Activated T-helper 17 cell treated with anti-CD3 and anti-CD28 coated beads, Interleukin-2, amount 50 U/mL, for 72 hours (primary cell): ENCODE measurements around the gene OTUB2. TPM values are rescaled to one million over a fixed set of nuclear protein-coding genes. Genes with fewer than 3 reads are reported as not detected.

Experiments
- ATAC-seq: fragments of 150-1000 bp; cut with Tn5 transposase; replicated peaks from 2 replicates; pipeline ENCODE4 v1.10.0; 2021; ENCODE audit warnings: mild to moderate bottlenecking, moderate library complexity
- H3K27ac Mint-ChIP-seq: one replicate; pipeline ENCODE4 v1.8.0; 2022; ENCODE audit warnings: mixed read lengths
- H3K27me3 Mint-ChIP-seq: one replicate; pipeline ENCODE4 v1.8.0; 2022; ENCODE audit warnings: mixed read lengths
- H3K36me3 Mint-ChIP-seq: one replicate; pipeline ENCODE4 v1.8.0; 2022; ENCODE audit warnings: low read depth, mild to moderate bottlenecking, mixed read lengths
- H3K4me1 Mint-ChIP-seq: one replicate; pipeline ENCODE4 v1.8.0; 2022; ENCODE audit warnings: mixed read lengths
- H3K4me3 Mint-ChIP-seq: one replicate; pipeline ENCODE4 v1.8.0; 2022; ENCODE audit warnings: mild to moderate bottlenecking, mixed read lengths
- H3K9me3 Mint-ChIP-seq: one replicate; pipeline ENCODE4 v1.8.0; 2022; ENCODE audit warnings: mixed read lengths
- total RNA-seq, 2 donors: library from RNA; stranded (reverse); gene quantifications; one replicate each; pipeline ENCODE4 v1.2.3, GENCODE V29; 2022

The OTUB2 gene
- total RNA-seq, 2 donors from 2014 or later, result 6.3 to 11.0 TPM

DNA sequence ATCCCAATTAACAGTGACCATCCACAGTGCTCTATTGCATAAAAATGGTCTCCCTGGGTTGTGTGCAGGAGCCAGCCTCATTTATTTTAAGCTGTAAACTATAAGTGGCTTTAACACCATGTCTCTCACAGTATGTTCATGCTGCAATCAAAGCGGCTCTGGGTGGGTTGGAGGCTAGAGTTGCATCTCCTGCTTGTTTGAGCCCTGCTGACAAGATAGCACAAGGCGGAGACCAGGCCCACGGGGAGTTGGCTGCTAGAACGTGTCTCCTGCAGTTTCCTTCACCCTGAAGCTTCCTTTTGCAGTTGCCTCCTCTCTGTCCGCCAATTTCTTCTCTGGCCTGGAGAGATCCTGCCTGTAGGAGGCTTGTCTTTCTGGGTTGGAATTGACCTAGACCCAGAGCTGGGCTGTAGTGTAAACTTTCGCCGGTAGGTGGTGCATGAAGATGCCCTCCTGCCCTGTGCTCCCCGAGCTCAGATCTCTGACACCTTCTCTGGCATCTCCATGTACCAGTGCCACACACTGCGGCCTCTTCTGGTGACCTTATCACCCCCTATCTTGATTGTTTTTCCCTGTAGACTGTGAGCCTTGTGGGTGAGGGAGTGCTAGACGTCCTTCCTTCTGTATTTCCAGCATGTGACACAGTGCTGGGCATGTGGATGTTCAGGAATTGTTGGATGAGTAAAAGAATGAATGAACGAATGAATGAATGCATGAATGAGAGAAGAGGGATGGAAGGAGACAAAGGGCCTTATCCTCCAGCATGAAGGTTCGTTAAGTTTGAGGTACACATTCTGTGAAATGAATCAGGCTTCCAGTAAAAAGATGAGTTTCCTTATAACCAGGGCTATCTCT lies 10.4 kb downstream of the OTUB2 start:
- Mint-ChIP-seq H3K4me1 (peaks cover 5% of the 10 kb centered on the region), H3K27me3 (no peaks in the 10 kb centered on the region), H3K4me3 (no peak overlapping the region), H3K9me3 (no peaks in the 10 kb centered on the region), H3K27ac (peak overlapping the region; percentile 37), H3K36me3 (peaks cover under 1% of the 10 kb centered on the region)
- peak; percentile 97 for ATAC-seq

DNA sequence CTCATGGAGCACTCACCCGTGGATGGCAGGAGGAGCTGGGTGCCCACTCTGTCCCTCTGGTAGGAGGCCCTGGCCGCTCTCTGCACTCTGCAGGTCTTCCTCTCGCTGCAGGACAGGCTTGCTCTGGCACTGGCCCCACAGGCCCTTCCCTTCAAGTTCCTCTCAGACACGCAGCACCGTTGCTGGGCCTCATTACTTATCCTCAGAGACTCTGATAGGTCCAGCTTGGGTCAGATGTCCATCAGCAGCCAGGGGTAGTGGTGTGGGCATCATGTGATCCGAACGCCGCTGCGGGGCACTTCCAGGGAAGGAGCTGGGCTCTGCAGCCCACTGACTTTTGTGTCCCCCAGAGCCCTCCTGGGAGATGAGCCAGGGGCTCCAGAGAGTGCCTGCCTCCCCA lies 11.8 kb downstream of the OTUB2 start:
- Mint-ChIP-seq H3K9me3 (no peaks in the 10 kb centered on the region), H3K27me3 (no peaks in the 10 kb centered on the region), H3K27ac (no peak overlapping the region), H3K4me3 (no peak overlapping the region), H3K36me3 (peaks cover 5% of the 10 kb centered on the region), H3K4me1 (peaks cover 5% of the 10 kb centered on the region)
- ATAC-seq, result no peak

DNA sequence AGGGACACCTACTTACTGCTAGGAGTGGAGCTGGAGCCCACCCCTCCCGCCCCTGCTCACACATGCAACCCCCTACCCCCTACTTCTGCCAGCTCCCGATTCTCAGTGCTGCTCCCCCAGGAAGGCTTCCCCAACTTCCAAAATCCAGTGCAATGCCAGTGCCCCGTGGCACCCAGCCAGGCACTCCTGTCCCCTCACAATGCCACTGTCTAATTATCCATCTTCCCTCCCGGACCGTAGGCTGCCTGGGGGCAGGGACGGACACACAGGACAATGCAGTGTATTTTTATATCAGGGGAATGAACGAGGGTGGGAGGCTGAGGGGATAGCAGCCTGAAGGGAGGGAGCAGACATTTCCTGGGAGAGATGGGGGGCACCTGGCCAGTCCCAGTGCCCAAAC lies 12.4 kb downstream of the OTUB2 start:
- H3K27ac Mint-ChIP-seq, result no peak overlapping the region
- H3K36me3 Mint-ChIP-seq, result peaks cover 5% of the 10 kb centered on the region
- no peak overlapping the region for H3K4me3 Mint-ChIP-seq
- peaks cover 5% of the 10 kb centered on the region for H3K4me1 Mint-ChIP-seq
- no peaks in the 10 kb centered on the region for H3K9me3 Mint-ChIP-seq
- no peaks in the 10 kb centered on the region for H3K27me3 Mint-ChIP-seq
- ATAC-seq, result no peak

DNA sequence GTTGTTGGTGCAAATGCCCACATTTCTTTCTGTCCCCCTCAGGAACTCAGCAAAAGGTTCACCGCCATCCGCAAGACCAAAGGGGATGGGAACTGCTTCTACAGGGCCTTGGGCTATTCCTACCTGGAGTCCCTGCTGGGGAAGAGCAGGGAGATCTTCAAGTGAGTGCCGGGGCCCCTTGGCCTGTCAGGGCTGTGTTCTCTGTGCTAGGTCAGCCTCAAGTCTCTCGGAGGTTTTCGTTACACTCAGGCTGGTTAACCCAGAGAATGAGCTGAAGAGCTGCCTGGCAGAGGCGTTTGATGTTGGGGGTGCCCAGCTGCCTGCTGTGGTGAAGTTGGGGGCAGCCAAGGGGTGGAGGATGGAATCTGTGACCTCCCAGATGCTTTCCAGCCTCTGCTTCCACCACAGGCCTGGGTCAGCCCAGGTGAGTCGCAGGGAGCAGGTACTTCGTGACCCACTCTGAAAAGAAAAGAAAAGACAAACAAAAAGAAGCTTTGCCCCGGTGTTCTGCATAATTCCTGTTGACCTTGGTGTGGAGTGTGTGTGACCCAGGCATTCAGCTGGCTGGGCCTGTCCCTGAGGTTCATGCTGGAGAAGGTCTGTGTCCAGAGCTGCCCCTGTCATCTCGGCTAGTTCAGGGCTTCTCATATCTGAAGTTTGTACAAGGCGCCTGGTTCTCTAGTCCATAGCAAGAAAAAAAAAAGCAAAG lies 12.9 kb downstream of the OTUB2 start:
- Mint-ChIP-seq H3K27me3 (no peaks in the 10 kb centered on the region), H3K27ac (peak overlapping the region; percentile 32), H3K4me3 (no peak overlapping the region), H3K9me3 (no peaks in the 10 kb centered on the region), H3K4me1 (peaks cover 5% of the 10 kb centered on the region), H3K36me3 (peaks cover 5% of the 10 kb centered on the region)
- ATAC-seq, result no peak

DNA sequence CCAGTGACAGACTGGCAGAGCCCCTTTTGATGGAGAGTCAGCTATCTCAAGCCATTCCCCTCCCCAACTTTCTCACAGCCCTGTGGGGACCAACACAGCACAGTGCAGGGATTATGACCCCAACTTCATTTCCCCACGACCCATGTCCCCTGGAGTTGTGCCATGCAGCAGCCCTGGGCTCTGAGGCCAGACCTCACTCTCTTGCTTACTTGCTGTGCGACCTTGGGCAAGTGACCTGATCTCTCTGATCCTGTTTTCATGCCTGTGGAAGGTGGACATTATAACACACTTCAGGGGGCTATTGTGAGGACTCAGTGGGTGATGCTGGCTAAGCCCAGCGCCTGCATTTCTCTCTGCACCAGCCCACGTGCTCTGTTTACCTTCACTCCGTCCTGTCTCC lies 14.1 kb downstream of the OTUB2 start:
- Mint-ChIP-seq H3K4me3 (no peak overlapping the region), H3K36me3 (peaks cover 12% of the 10 kb centered on the region), H3K27ac (no peak overlapping the region), H3K4me1 (peaks cover 5% of the 10 kb centered on the region), H3K9me3 (no peaks in the 10 kb centered on the region), H3K27me3 (no peaks in the 10 kb centered on the region)
- ATAC-seq, result no peak

DNA sequence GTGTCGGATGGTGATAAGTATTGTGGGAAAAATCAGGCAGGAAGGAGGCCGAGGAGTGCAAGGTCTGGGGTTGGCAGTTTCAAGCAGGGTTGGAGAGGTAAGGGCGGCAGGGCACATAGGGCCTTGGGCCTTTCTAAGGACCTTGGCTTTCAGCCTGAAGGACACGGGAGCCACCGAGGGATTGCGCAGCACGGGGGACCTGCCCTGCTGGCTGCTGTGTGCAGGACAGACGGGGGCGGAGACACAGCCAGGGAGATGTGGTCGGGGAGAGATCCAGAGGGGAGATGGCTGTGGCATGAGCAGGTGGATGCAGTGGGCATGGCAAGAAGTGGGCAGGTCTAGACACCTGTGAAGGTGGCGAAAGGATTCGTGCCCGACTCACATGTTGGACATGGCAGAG lies 14.7 kb downstream of the OTUB2 start:
- ATAC-seq, result no peak
- H3K27ac Mint-ChIP-seq, result no peak overlapping the region
- H3K4me1 Mint-ChIP-seq, result peaks cover 5% of the 10 kb centered on the region
- H3K27me3 Mint-ChIP-seq, result no peaks in the 10 kb centered on the region
- H3K4me3 Mint-ChIP-seq, result no peak overlapping the region
- no peaks in the 10 kb centered on the region for H3K9me3 Mint-ChIP-seq
- peaks cover 17% of the 10 kb centered on the region for H3K36me3 Mint-ChIP-seq

DNA sequence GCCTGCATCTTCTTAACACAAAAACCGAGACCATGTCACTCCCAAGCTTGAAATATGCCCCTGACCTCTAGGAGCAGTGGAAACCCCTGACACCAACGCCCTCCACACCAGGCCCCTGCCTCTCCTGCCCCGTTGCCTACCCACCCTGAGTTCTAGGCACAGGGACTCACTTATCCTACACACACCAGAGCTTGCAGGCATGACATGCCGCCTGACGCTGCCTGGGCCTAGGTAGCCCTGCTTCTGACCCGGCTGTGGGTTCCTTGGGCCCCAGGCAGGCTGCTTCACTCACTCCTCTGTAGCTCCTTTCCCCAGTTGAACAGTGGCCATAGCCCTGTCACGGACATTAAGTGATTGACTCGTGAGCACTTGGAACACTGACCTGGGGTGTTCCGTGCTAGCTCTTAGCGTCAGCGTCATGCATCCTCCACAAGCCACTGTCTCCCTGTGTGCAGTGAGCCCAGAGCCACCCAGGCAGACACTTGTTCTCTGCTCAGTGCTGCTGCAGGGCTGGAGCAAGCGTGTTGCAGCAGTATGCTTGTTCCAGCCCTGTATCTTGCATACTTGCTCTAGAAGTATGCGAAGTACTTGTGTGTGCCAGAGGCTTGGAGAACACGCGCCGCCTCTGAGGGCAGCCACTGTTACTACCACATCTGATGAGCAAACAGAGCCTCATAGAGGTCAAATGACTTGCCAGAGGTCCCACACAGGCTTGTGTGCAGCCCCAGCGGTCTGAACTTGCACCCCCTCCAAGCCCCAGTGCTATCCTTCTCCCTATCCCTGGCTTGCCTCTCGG lies 15.6 kb downstream of the OTUB2 start:
- Mint-ChIP-seq H3K9me3 (no peaks in the 10 kb centered on the region), H3K4me1 (peaks cover 2% of the 10 kb centered on the region), H3K27me3 (no peaks in the 10 kb centered on the region), H3K4me3 (no peak overlapping the region), H3K27ac (peak overlapping the region; percentile 75), H3K36me3 (peaks cover 23% of the 10 kb centered on the region)
- ATAC-seq, result no peak

DNA sequence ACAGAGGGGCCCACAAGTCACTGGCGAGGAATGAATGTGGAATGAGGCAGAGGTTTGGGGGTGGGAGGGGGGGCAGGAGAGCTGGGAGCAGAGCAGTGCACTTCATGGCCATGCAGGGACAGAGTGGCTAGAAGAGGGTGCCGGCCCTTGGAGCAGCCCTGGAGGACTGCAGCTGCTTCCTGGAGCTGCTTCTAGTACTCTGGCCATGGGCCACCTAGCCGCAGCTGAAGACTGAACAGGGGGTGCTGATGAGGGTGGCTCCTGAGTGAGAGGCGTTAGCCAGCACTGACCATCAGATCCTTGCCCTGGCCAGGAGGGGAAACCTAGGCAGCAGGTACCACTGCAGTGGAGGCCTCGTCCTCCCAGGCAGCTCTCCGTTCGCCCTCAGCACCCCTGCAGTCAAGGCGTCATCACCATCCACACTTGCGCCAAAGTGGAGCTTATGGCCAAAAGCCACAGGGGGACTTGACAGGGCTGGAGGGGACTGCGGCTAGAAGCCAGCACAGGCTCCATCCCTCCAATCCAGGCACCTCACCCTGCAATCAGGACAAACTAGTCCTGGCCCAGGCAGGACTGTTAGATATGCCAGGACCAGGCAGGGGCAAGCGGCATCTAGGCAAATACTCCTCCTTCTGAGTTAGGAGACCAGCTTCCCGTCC lies 16.4 kb downstream of the OTUB2 start:
- ATAC-seq, result no peak
- H3K9me3 Mint-ChIP-seq, result no peaks in the 10 kb centered on the region
- H3K4me1 Mint-ChIP-seq, result no peaks in the 10 kb centered on the region
- H3K27me3 Mint-ChIP-seq, result no peaks in the 10 kb centered on the region
- peak overlapping the region; percentile 12 for H3K27ac Mint-ChIP-seq
- peaks cover 31% of the 10 kb centered on the region for H3K36me3 Mint-ChIP-seq
- no peak overlapping the region for H3K4me3 Mint-ChIP-seq

DNA sequence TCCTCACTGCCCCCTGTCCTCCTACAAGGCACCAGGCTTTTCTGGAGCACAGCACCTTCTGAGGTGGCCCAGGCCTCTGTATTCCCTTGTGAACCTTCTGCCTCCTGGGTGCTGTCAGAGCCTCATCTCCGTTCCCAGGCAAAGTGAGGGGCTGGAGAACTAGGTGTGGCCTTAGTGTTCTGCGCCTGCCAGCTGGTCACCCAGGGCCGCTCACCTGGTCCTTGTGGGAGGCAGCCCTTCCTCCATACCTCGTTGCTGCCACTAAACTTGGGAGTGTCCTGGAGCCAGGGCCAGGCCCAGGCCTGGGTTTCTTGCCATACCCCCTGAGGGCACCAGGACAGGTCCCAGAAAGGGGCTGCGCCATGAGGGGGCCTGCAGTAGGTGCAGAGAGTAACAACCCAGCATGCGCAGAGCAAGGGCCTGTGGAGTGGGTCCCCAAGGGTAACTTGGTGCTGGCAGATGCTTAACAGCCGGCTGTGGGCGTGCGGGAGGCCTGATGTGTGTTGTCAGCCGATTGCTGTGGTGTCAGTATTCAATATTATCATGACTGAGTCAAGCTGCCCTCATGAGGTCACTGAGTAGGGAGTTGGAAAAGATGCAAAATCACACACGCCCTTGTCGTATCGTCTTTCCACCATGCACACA lies 17.1 kb downstream of the OTUB2 start:
- H3K36me3 Mint-ChIP-seq, result peaks cover 38% of the 10 kb centered on the region
- no peaks in the 10 kb centered on the region for H3K4me1 Mint-ChIP-seq
- H3K4me3 Mint-ChIP-seq, result no peak overlapping the region
- peak overlapping the region; percentile 12 for H3K27ac Mint-ChIP-seq
- H3K9me3 Mint-ChIP-seq, result no peaks in the 10 kb centered on the region
- no peaks in the 10 kb centered on the region for H3K27me3 Mint-ChIP-seq
- ATAC-seq, result no peak

DNA sequence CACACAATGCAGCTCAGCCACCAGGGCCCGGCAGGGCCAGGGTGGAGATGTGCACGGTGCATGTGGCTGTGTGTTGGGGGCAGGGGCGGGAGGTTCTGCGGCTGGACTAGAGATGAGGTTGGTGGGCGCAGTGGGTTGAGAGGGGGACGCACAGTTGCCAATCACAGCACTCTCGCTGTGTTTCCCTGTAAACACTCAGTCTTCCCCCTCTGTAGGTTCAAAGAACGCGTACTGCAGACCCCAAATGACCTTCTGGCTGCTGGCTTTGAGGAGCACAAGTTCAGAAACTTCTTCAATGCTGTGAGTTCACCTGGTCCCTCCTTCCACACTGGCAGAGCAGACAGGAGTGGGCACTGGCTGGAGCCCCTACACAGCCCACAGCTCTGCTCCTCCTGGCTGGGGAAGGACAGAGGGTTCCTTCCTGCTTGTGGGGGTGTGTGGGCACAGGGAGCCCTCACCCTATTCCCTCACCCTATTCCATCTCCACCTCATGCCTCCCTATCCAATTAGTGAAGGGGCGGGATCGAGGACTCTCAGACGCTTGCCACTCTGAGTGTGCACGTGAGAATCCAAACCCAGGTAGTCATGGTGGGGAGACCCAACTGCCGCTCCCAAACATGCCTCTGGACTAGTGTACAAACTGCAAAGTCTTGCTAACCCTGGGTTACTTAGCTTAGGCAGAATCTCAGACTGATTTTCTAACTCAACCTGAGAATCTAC lies 17.8 kb downstream of the OTUB2 start:
- H3K27me3 Mint-ChIP-seq, result no peaks in the 10 kb centered on the region
- H3K9me3 Mint-ChIP-seq, result no peaks in the 10 kb centered on the region
- peaks cover 43% of the 10 kb centered on the region for H3K36me3 Mint-ChIP-seq
- ATAC-seq, result peak; percentile 7
- H3K27ac Mint-ChIP-seq, result no peak overlapping the region
- H3K4me1 Mint-ChIP-seq, result no peaks in the 10 kb centered on the region
- H3K4me3 Mint-ChIP-seq, result no peak overlapping the region

DNA sequence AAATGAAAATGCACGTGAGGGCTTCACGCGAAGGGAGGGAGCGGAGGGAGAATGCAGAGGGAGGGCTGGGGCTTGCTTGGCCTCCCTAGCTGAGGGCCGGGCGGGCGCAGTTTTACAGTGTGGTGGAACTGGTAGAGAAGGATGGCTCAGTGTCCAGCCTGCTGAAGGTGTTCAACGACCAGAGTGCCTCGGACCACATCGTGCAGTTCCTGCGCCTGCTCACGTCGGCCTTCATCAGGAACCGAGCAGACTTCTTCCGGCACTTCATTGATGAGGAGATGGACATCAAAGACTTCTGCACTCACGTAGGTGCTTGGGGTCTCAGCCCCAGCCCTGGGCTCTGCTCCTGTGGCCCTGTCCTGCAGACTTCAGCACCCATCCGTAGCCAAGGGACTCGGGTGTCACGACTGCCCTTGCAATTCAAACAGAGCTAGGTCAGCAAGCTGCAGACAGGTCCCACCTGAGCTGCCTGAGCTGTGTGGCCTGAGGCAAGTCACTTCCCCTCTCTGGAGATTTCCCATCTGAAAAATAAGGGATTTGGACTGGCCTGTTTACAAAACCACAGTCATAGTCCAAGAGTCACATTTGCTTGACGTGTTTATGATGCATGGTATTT lies 18.4 kb downstream of the OTUB2 start:
- Mint-ChIP-seq H3K27me3 (no peaks in the 10 kb centered on the region), H3K9me3 (no peaks in the 10 kb centered on the region), H3K27ac (no peak overlapping the region), H3K4me3 (no peak overlapping the region), H3K4me1 (no peaks in the 10 kb centered on the region), H3K36me3 (peaks cover 50% of the 10 kb centered on the region)
- no peak for ATAC-seq

DNA sequence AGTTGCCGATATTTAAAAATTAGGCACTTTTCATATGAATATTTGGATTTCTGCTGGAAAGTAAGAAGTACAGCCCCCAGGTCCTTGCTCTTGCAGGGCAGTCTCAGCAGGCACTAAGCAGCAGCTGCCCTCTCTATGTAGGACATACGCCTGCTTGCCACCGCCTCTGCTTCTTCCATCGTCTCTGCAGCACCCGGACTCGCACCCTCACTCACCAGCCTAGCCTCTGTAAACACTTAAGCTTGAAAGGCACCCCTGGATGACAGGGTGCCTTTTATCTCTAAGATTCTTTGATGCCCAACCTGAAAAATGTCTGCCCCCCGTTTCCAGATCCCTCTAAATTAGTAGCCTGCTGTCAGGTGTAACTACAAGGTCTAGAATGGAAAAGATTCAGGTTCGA lies 19.0 kb downstream of the OTUB2 start:
- no peaks in the 10 kb centered on the region for H3K27me3 Mint-ChIP-seq
- no peaks in the 10 kb centered on the region for H3K4me1 Mint-ChIP-seq
- H3K27ac Mint-ChIP-seq, result no peak overlapping the region
- H3K9me3 Mint-ChIP-seq, result no peaks in the 10 kb centered on the region
- H3K36me3 Mint-ChIP-seq, result peaks cover 55% of the 10 kb centered on the region
- no peak overlapping the region for H3K4me3 Mint-ChIP-seq
- ATAC-seq, result no peak
